H9 (cell line): ENCODE measurements around the gene ETFA. TPM values are rescaled to one million over a fixed set of nuclear protein-coding genes. Genes with fewer than 3 reads are reported as not detected.

Source experiments
- DNase-seq: peaks from one replicate; pipeline ENCODE4 v3.0.0-alpha.2; 2017
- H2AFZ ChIP-seq: one replicate; pipeline ENCODE4 v1.6.1; 2013; ENCODE audit warnings: mild to moderate bottlenecking, low read length, control low read depth, moderate library complexity
- H2AK5ac ChIP-seq: 2 replicates; pipeline ENCODE4 v1.6.1; 2013; ENCODE audit warnings: low read length, control low read depth, mixed read lengths; ENCODE audit not compliant: insufficient read length
- H2BK120ac ChIP-seq: one replicate; pipeline ENCODE4 v1.6.1; 2013; ENCODE audit warnings: low read depth, mild to moderate bottlenecking, low read length, control low read depth, inconsistent platforms; ENCODE audit not compliant: poor library complexity, severe bottlenecking
- H2BK12ac ChIP-seq: 2 replicates; pipeline ENCODE4 v1.6.1; 2013; ENCODE audit warnings: low read length, control low read depth, mixed read lengths, low read depth; ENCODE audit not compliant: insufficient read length
- H2BK15ac ChIP-seq: 2 replicates; pipeline ENCODE4 v1.6.1; 2013; ENCODE audit warnings: low read depth, low read length, control low read depth
- H2BK20ac ChIP-seq: one replicate; pipeline ENCODE4 v1.6.1; 2013; ENCODE audit warnings: low read depth, mild to moderate bottlenecking, low read length, control low read depth, inconsistent platforms; ENCODE audit not compliant: poor library complexity, severe bottlenecking
- H2BK5ac ChIP-seq: 2 replicates; pipeline ENCODE4 v1.6.1; 2013; ENCODE audit warnings: low read length, control low read depth, mixed read lengths; ENCODE audit not compliant: insufficient read length
- H3K14ac ChIP-seq: 2 replicates; pipeline ENCODE4 v1.6.1; 2013; ENCODE audit warnings: low read length, control low read depth; ENCODE audit not compliant: insufficient read depth
- H3K18ac ChIP-seq: 2 replicates; pipeline ENCODE4 v1.6.1; 2013; ENCODE audit warnings: low read depth, mild to moderate bottlenecking, mixed read lengths, low read length, control low read depth; ENCODE audit not compliant: insufficient read length
- H3K23ac ChIP-seq: 2 replicates; pipeline ENCODE4 v1.6.1; 2013; ENCODE audit warnings: low read length, control low read depth, mixed read lengths, low read depth; ENCODE audit not compliant: insufficient read length
- H3K23me2 ChIP-seq: 2 replicates; pipeline ENCODE4 v1.6.1; 2013; ENCODE audit warnings: low read depth, mild to moderate bottlenecking, mixed read lengths, low read length, control low read depth; ENCODE audit not compliant: insufficient read length, poor library complexity, severe bottlenecking
- H3K27ac ChIP-seq: 2 replicates; pipeline ENCODE4 v1.5.1; 2013; ENCODE audit warnings: low read length, control low read depth, mixed read lengths, low read depth; ENCODE audit not compliant: insufficient read length
- H3K27me3 ChIP-seq: 2 replicates; pipeline ENCODE4 v1.6.1; 2013; ENCODE audit warnings: low read length, control low read depth, inconsistent platforms; ENCODE audit not compliant: insufficient read depth
- H3K4ac ChIP-seq: 2 replicates; pipeline ENCODE4 v1.6.1; 2013; ENCODE audit warnings: low read depth, mild to moderate bottlenecking, control low read depth, inconsistent platforms, low read length, moderate library complexity
- H3K4me1 ChIP-seq: 2 replicates; pipeline ENCODE4 v1.6.1; 2013; ENCODE audit warnings: low read length, control low read depth, inconsistent platforms; ENCODE audit not compliant: insufficient read depth
- H3K4me2 ChIP-seq: 2 replicates; pipeline ENCODE4 v1.6.1; 2013; ENCODE audit warnings: low read length, control low read depth, mixed read lengths; ENCODE audit not compliant: insufficient read length, insufficient read depth
- H3K56ac ChIP-seq: 2 replicates; pipeline ENCODE4 v1.6.1; 2013; ENCODE audit warnings: low read depth, mild to moderate bottlenecking, mixed read lengths, low read length, control low read depth; ENCODE audit not compliant: insufficient read length
- H3K79me1 ChIP-seq: 2 replicates; pipeline ENCODE4 v1.6.1; 2013; ENCODE audit warnings: low read depth, mild to moderate bottlenecking, moderate library complexity, low read length, control low read depth, inconsistent platforms; ENCODE audit not compliant: insufficient read depth, poor library complexity, severe bottlenecking
- H3K79me2 ChIP-seq: 2 replicates; pipeline ENCODE4 v1.6.1; 2013; ENCODE audit warnings: low read length, control low read depth, inconsistent platforms; ENCODE audit not compliant: insufficient read depth
- H3K9ac ChIP-seq: 2 replicates; pipeline ENCODE4 v1.6.1; 2013; ENCODE audit warnings: low read length, control low read depth, mixed read lengths; ENCODE audit not compliant: insufficient read length; ENCODE audit errors: extremely low read depth
- H3K9me3 ChIP-seq: one replicate; pipeline ENCODE4 v1.6.1; 2013; ENCODE audit warnings: low read depth, low read length, inconsistent platforms; ENCODE audit not compliant: control insufficient read depth
- H3T11ph ChIP-seq: one replicate; pipeline ENCODE4 v1.6.1; 2013; ENCODE audit warnings: mild to moderate bottlenecking, low read length, control low read depth, inconsistent platforms
- H4K20me1 ChIP-seq: one replicate; pipeline ENCODE4 v1.6.1; 2013; ENCODE audit not compliant: control insufficient read depth, insufficient read length, insufficient read depth
- H4K5ac ChIP-seq: 2 replicates; pipeline ENCODE4 v1.6.1; 2013; ENCODE audit warnings: low read depth, mild to moderate bottlenecking, mixed read lengths, low read length, control low read depth; ENCODE audit not compliant: insufficient read length
- H4K8ac ChIP-seq: replicated peaks from 2 replicates; pipeline ENCODE4 v1.6.1; 2013; ENCODE audit warnings: low read length, control low read depth, mixed read lengths, low read depth; ENCODE audit not compliant: insufficient read length
- H4K91ac ChIP-seq: 2 replicates; pipeline ENCODE4 v1.6.1; 2013; ENCODE audit warnings: low read depth, mild to moderate bottlenecking, moderate library complexity, mixed read lengths, low read length, control low read depth; ENCODE audit not compliant: insufficient read length
- H3K27ac Mint-ChIP-seq, 3 experiments: 2 replicates in 2 of 3; 3 replicates in 1 of 3; pipeline ENCODE4 v1.8.0; 2020 to 2021; ENCODE audit warnings: mixed read lengths in 3 of 3, mild to moderate bottlenecking in 1 of 3, moderate library complexity in 1 of 3
- H3K27me3 Mint-ChIP-seq: 2 replicates; pipeline ENCODE4 v1.8.0; 2021; ENCODE audit warnings: low read depth, mild to moderate bottlenecking, moderate library complexity, mixed read lengths
- H3K36me3 Mint-ChIP-seq, 3 experiments: 2 replicates in 2 of 3; 3 replicates in 1 of 3; pipeline ENCODE4 v1.8.0; 2020 to 2021; ENCODE audit warnings: low read depth in 3 of 3, mixed read lengths in 3 of 3; ENCODE audit not compliant: insufficient read depth in 1 of 3
- H3K4me1 Mint-ChIP-seq, 2 experiments: 2 replicates each; pipeline ENCODE4 v1.8.0; 2020; ENCODE audit warnings: mixed read lengths in 2 of 2
- H3K4me3 Mint-ChIP-seq, 2 experiments: 2 replicates in 1 of 2; 3 replicates in 1 of 2; pipeline ENCODE4 v1.8.0; 2020 to 2021; ENCODE audit warnings: mild to moderate bottlenecking in 2 of 2, mixed read lengths in 2 of 2, moderate library complexity in 1 of 2
- H3K9me3 Mint-ChIP-seq, 2 experiments: 2 replicates in 1 of 2; 3 replicates in 1 of 2; pipeline ENCODE4 v1.8.0; 2020; ENCODE audit warnings: mild to moderate bottlenecking in 2 of 2, mixed read lengths in 2 of 2, moderate library complexity in 1 of 2
- WGBS: extraction: QIAGEN DNeasy Blood & Tissue Kit; methylation state at CpG from one replicate; pipeline ENCODE4 v1.1.7; 2013; ENCODE audit warnings: missing lambda C conversion rate, low lambda C conversion rate, mixed read lengths; ENCODE audit not compliant: insufficient read length; ENCODE audit errors: extremely low coverage; 5-methylcytosine and 5-hydroxymethylcytosine counted together
- total RNA-seq: library from RNA; stranded (reverse); gene quantifications from 2 replicates; pipeline ENCODE4 v1.2.1, GENCODE V29; 2021
- TF ChIP-seq, protein P1 (sequence below): fragments of 200-600 bp; sonication (generic); conservative IDR thresholded peaks from 3 replicates; pipeline ENCODE4 v1.8.0; 2021; ENCODE audit warnings: antibody characterized with exemption, mild to moderate bottlenecking

Gene ETFA
- total RNA-seq, 1 experiment from 2014 or later, result 109 TPM

DNA sequence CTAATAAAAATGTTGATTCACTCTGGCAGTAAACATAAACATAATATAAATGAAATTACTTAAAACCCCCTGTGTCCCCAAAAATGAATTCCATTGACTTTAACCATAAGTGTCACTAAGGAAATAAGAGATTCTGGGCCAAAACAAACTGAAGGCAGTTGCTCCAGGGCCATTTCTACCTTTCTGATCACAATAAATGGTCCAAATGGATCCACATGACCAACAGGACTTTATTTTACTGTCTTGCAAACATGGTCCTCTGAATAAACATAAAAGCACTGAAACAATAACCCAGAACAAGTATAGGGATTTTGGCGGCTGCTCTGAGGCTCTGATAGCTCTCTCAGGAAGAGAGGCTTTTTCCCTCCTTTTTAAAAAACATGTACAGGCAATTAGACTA lies 77.3 kb downstream of the ETFA start:
- no peak overlapping the region for H3K56ac ChIP-seq
- no peak overlapping the region for H3K14ac ChIP-seq
- H2BK5ac ChIP-seq, result no peak overlapping the region
- no peak overlapping the region for H2BK120ac ChIP-seq
- Mint-ChIP-seq H3K4me3 (no peak overlapping the region), H3K36me3 (peaks cover 4 to 7% (median 7%) of the 10 kb centered on the region in 3 experiments; a peak in 6 of 7 replicates), H3K27me3 (no peaks in the 10 kb centered on the region), H3K4me1 (peaks cover 10 to 14% of the 10 kb centered on the region in 2 experiments), H3K9me3 (no peaks in the 10 kb centered on the region), H3K27ac (no peak overlapping the region)
- H2BK12ac ChIP-seq, result no peak overlapping the region
- no peaks in the 10 kb centered on the region for H3K27me3 ChIP-seq
- H3K27ac ChIP-seq, result no peak overlapping the region
- H4K20me1 ChIP-seq, result no peaks in the 10 kb centered on the region
- H2AFZ ChIP-seq, result no peak overlapping the region
- no peak overlapping the region for H3K4ac ChIP-seq
- H3K23ac ChIP-seq, result no peak overlapping the region
- no peaks in the 10 kb centered on the region for H3K79me1 ChIP-seq
- no peak overlapping the region for H2BK20ac ChIP-seq
- no peak overlapping the region for H2BK15ac ChIP-seq
- H3K79me2 ChIP-seq, result no peaks in the 10 kb centered on the region
- H4K8ac ChIP-seq, result no peak overlapping the region
- no peaks in the 10 kb centered on the region for H3K23me2 ChIP-seq
- H3K9me3 ChIP-seq, result no peaks in the 10 kb centered on the region
- H3K4me1 ChIP-seq, result no peaks in the 10 kb centered on the region
- no peak overlapping the region for H3K4me2 ChIP-seq
- H4K91ac ChIP-seq, result no peak overlapping the region
- H3K18ac ChIP-seq, result no peak overlapping the region
- H2AK5ac ChIP-seq, result no peak overlapping the region
- H4K5ac ChIP-seq, result no peak overlapping the region
- no CpG with 5 or more reads among the region's 1 CpG for WGBS
- H3K9ac ChIP-seq, result no peak overlapping the region
- DNase-seq, result no peak
- TF ChIP-seq, protein P1, sequence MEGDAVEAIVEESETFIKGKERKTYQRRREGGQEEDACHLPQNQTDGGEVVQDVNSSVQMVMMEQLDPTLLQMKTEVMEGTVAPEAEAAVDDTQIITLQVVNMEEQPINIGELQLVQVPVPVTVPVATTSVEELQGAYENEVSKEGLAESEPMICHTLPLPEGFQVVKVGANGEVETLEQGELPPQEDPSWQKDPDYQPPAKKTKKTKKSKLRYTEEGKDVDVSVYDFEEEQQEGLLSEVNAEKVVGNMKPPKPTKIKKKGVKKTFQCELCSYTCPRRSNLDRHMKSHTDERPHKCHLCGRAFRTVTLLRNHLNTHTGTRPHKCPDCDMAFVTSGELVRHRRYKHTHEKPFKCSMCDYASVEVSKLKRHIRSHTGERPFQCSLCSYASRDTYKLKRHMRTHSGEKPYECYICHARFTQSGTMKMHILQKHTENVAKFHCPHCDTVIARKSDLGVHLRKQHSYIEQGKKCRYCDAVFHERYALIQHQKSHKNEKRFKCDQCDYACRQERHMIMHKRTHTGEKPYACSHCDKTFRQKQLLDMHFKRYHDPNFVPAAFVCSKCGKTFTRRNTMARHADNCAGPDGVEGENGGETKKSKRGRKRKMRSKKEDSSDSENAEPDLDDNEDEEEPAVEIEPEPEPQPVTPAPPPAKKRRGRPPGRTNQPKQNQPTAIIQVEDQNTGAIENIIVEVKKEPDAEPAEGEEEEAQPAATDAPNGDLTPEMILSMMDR, result no peak
- no peak overlapping the region for H3T11ph ChIP-seq
